AG09319 (cell line): ENCODE results near the gene BOC.

ENCODE experiments used
- DNase-seq: peaks from one replicate; pipeline ENCODE4 v3.0.0-alpha.2; 2010; ENCODE audit warnings: low read depth; ENCODE audit errors: extremely low read depth
- CTCF ChIP-seq: IDR thresholded peaks from 2 replicates; pipeline ENCODE4 v1.5.1; 2011; ENCODE audit warnings: low read depth, mild to moderate bottlenecking, inconsistent platforms, low read length, moderate library complexity

The BOC gene

GRCh38 chr3:113271189-113271588, 59.8 kb downstream of the BOC start:
- no peak for TF ChIP-seq CTCF
- DNase-seq, result no peak

GRCh38 chr3:113271594-113272384, 60.4 kb downstream of the BOC start:
- DNase-seq, result no peak
- TF ChIP-seq CTCF, result no peak

- TF ChIP-seq CTCF, result no peak
- no peak for DNase-seq
These were observed 61.0 kb downstream of the BOC start for GRCh38 chr3:113272385-113272779.

- DNase-seq, result no peak
- no peak for TF ChIP-seq CTCF
These were observed 61.7 kb downstream of the BOC start for GRCh38 chr3:113273011-113273410.

GRCh38 chr3:113273604-113274378, 62.4 kb downstream of the BOC start:
- TF ChIP-seq CTCF, result no peak
- no peak for DNase-seq

- DNase-seq, result no peak
These were observed 63.3 kb downstream of the BOC start for GRCh38 chr3:113274425-113275257.

More at GRCh38 chr3:113274425-113275257, 63.3 kb downstream of the BOC start:
- TF ChIP-seq CTCF, result no peak
